Limb (tissue), 2 donors: ENCODE data around the gene TSPAN16.
"Not testable (repeated sequence)": the region's sequence is repeated elsewhere in the genome, so short reads cannot be mapped to it uniquely, and the experiment has no call there.

Experiments
- DNase-seq, 2 donors: peaks; one replicate each; pipeline ENCODE4 v3.0.0-alpha.2; 2016; ENCODE audit errors: extremely low spot score in 2 of 2

TSPAN16 gene

DNA sequence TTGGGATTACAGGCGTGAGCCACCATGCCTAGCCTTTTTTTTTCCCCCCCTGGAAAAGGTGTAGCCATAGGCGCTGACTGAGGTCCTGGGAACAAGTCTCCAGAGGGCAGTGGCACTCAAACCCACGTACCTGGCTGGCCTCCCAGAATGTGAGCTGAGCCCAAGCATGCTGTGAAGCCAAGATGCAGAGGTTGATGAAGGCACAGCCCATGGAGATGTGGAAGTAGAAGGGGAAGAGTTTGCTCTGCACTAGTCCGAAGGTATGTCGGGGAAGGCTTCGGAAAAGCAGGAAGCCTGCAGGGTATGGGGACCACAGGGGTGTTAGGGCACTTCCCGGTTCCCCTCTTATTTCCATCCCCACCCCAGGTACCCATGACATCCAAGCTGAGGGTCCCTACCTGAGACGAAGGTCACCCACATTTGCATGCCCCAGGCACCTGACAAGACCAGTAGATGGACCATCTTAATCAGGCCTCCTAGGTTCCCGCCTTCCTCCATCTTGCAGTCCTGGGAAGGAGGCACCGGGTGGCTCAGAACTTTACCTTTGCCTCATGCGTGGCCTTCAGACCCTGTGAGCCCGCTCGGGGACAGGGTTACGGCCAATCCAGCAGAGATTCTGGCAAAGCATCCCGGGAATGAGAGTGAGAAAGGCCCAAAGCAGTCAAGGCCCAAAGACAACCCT, 49.3 kb downstream of the TSPAN16 start:
- no peak for DNase-seq

DNA sequence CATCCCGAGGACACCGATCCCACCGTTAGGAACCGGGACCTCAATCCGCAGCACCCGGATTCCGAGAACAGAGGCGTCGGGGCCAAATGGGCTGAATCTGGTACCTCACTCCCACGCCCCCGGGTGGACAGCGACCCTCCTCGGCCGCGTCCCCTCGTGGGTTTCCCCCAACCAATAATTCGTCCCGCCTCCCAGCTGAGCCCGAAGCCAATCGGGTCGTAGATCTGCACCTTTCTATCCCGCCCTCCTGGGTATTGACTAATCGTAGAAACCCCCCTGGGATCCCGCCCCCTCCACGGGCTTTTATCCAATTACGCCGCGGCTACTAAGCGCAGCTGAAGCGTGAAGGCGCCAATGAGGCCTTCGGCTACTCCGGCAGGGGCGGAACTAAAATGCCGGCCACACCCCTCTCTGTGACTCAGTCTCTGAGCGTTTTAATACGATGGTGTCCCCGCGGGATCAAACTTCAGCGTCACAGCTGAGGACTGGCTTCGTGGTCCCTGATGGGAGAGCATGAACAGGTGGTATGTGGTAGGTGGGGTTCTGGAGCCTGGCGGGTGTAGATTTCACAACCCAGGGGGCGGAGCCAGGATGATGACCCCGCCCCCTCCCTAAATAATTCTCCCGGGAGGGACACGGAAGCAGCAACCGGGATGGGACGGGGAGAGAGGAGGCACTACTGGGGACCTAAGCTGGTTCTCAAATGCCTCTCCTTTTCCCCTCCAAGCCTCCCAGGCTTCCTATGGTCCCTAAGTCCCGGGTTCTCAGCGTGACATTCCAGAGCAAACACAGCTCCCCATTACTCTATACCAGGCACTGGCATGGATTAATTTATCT, 50.4 kb downstream of the TSPAN16 start, which contains the start of the genes CCDC159 and TMEM205:
TSS of gene CCDC159 (plus strand) at position 416 of the 837 bp plus-strand sequence. CDS start at position 504, 88 bp downstream.
TSS of gene TMEM205 (minus strand) at position 165 of the 837 bp plus-strand sequence. CDS start 649 bp downstream, outside the sequence.
- peak; percentile 95 to 96 for DNase-seq

DNA sequence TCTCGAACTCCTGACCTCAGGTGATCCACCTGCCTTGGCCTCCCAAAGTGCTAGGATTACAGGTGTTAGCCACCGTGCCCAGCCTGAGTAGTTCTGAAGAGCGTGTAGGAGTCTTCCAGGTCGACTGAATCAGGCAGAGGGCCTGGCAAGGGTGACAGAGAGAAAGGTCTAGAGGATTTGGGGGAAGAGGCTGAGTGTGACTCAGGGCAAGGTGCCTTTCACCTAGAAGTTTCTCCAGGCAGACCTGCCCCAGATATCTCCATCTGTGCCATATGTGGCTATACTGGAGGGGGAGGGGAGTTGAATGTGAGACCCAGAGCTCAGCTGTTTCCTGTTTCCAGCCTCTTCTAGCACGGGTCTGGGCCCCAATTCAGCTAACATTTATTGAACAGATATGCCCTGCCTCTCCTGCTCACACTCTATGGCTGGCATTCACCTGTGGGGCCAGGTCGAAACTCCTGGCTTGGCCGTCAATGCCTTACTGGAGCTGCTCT, 51.6 kb downstream of the TSPAN16 start:
- DNase-seq, result no peak

DNA sequence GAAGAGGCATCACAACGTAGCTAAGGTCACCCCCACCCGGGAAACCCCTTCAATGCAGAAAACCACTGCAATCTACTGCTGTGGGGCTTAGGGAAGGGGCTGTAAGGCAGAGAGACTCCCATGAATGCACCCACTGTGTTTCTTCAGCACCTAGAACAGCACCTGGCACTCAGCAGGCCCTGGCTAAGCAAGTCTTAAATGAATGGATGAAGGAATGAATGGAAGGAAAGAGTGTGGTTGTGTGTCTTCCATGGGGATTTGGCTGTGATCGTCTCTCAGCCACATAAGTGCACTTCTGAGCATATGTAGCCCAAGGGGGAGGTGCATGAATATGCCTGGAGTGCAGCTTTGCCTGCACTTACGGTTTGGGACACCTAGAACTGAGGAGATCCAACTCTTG, 53.2 kb downstream of the TSPAN16 start:
- DNase-seq, result no peak

DNA sequence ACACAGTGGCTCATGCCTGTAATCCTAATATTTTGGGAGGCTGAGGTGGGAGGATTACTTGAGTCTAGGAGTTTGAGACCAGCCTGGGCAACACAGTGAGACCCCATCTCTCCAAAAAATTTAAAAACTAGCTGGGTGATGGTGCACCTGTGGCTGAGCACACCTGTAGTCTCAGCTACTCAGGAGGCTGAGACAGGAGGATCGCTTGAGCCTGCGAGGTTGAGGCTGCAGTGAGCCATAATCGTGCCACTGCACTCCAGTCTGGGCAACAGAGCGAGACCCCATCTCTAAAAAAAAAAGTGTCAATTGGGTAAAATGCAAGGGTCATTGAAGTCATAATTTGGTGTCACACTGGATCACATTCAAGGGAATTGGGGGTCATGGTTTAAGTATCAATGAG, 58.1 kb downstream of the TSPAN16 start:
- not testable (repeated sequence) for DNase-seq

DNA sequence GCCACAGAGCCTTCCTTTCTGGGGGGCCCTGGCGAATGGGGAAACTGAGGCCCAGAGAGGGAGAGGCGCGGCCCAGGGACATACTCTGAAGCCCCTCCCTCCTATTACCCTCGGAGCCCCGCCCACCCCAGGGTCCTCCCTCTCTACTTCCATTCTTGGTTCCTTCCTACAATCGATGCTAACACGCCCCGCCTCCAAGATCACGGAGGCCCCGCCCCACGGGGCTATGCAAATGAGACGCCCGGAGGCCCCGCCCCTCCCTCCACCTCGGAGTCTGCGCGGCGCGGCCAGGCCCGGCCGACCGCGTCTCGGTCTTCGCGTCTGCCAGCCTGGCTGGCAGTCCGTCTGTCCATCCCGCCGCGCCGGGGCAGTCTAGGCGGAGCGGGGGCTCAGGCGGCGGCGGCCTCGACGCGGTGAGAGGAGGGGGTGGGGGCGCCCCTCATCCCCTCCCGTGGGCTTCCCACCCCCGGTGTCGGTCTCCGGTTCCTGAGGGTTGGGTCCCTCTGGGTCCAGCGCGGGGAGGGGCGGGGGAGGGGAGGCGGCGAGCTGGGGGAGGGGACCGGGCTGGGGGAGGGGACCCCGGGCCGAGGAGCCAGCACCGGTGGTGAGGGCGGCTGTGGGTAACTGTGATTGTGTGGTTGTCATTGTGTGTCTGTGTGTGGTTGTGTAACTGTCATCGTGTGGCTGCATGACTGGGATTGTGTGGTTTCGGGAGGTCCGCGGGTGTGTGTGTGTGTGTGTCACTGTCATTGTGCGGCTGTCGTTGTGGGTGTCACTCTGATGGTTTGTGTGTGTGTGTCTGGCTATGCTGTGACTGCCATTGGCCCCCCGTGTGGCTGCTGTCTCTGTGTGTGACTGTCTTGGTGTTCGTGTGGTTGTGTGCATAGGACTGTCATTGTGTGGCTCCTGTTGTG, 59.5 kb downstream of the TSPAN16 start, which contains the start of gene PLPPR2:
TSS of gene PLPPR2 (plus strand) at position 273 of the 914 bp plus-strand sequence. CDS start 2,242 bp downstream, outside the sequence.
- peak; percentile 77 to 94 for DNase-seq

DNA sequence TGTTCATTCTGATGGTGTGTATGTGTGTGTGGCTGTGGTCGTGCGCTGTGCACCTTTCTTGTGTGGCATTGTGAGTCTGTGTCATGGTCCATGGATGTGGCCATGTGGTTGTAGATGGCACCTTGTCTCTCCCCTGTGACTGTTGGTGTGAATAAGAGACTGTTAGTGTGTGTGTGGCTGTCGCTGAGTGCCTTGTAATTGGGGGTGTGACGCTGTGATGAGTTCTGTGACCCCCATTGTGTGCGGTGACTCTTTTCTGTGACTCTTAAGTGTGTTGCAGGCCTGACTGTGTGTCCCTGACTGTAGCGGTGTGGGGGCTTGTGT, 60.1 kb downstream of the TSPAN16 start:
- no peak for DNase-seq

DNA sequence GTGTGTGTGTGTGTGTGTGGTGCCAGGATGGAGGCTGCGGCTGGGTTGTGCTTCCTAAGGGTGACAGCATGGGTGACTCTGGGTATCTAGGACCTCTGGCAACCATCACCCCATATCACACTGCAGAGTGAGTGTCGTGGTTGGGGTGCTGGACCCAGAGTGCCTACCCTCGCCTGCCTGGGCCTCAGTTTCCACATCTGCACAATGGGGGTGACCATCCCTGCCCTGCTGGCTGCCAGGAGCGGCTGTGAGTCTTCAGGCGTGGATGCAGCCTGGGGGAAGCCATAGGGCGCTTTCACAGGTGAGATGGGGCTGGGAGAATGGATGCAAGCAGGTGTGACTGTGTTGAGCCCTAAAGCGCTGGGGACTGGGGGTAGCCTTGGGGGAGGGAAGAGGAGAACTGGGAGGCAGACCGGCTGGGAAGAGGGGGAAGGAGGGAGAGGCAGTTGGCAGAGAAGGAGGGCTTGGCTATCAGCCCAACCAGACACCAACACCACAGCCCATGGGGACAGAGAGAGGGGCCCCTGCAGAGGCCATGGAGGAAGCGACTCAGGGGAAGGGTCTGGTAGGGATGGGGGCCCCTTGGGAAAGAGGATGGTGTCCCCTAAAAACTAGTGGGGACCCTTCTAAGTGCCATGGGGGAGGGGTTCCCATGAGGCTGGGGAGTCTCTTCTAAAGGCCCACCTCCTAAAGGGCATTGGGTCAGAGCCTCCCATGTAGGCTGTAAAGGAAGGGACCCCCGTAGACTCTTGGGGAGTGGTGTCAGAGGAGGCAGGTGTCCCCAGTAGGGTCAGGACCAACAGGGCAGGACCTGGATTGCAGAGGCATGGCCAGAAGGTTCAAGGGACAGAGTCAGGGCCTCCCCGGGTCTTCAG, 61.0 kb downstream of the TSPAN16 start:
- no peak for DNase-seq

DNA sequence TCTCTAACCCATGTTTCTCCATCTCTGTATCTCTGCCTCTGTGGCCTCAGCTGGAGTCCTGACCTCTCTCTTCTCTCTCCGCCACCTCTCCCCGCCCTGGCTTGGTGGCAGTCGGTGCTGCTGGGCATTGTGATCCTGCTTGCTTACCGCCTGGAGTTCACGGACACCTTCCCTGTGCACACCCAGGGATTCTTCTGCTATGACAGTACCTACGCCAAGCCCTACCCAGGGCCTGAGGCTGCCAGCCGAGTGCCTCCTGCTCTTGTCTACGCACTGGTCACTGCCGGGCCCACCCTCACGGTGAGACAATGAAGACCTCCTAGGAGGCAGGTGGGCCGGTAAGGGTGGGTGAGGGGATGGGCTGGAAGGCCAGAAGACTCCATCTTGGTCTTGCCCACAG, 63.5 kb downstream of the TSPAN16 start:
- DNase-seq, result no peak

DNA sequence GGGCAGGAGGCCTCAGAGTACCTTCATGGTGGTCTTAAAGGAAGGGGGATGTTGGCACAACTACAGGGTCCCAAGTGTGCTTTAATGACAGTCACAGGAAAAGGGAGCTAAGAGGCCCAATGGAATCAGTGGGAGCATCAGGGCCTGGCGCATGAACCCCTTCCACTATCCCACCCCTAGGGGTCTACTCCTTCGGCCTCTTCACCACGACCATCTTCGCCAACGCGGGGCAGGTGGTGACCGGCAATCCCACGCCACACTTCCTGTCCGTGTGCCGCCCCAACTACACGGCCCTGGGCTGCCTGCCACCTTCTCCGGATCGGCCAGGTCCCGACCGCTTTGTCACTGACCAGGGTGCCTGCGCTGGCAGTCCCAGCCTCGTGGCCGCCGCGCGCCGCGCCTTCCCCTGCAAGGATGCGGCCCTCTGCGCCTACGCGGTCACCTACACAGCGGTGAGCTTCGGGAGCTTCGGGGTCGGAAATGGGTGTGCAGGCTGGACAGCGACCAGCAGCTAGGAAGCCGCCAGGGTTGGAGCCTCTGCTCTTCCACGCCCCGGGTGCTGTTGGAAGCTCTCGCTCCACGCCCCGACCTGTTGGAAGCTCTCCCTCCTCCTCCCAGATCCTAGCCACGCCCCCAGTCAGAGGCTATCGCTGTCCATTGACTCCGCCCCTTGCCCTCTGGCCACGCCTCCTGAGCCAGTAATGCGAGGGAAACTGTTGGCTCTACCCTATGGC, 65.2 kb downstream of the TSPAN16 start:
- DNase-seq, result no peak

DNA sequence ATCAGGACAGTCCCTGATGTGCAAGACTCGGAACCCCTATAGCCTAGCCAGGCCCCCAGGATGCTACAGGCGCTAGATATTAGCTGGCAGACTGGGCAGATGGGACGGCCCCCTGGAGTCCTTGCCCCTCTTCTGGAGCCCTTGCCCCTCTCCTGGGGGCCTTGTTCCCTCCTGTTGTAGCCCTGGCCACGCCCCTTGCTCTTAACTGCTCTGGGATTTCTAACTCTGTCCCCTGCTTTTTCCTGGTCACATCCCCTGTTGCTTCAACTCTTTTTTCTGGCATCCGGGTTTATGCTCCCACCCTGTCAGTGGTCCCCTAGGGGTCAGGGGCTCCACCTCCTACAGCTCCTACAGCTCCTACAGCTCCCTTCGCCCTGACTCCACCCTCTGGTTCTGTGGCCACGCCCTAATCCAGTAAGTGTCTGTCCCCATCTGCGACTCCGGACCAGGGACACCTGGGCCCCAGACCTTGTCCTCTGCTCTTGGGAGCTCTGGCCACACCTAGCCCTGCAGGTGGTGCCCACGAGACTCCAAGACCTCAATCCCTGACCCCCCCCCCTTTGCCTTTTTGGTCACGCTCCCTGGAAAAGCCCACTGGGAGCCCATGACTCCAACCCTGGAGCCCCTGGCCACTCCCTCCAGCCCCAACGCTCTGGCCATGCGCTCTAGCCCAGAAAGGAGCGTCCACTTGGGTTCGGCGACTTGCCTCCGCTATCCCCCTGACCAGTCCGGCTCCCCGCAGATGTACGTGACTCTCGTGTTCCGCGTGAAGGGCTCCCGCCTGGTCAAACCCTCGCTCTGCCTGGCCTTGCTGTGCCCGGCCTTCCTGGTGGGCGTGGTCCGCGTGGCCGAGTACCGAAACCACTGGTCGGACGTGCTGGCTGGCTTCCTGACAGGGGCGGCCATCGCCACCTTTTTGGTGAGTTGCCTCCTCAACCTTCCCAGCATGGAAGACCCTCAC, 66.1 kb downstream of the TSPAN16 start:
- no peak for DNase-seq

DNA sequence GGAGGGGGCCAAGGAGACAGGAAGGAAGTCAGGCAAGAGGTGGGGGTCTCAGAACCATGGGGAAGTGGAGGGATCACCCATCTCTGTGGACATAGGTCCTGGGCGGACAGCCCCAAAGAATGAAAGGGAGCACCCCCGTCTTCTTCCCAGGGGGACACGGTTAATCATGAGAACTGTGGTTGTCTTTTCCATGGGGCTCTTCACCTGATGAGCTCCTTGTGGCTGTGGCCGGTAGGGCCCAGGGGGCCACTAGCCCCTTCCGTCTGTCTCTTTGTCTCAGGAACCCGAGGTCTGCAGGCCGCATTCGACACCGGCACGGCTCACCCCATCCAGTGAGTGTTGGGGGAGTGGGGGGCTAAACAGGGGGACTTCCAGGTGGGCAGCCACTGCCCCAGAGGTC, 67.9 kb downstream of the TSPAN16 start:
- no peak for DNase-seq

DNA sequence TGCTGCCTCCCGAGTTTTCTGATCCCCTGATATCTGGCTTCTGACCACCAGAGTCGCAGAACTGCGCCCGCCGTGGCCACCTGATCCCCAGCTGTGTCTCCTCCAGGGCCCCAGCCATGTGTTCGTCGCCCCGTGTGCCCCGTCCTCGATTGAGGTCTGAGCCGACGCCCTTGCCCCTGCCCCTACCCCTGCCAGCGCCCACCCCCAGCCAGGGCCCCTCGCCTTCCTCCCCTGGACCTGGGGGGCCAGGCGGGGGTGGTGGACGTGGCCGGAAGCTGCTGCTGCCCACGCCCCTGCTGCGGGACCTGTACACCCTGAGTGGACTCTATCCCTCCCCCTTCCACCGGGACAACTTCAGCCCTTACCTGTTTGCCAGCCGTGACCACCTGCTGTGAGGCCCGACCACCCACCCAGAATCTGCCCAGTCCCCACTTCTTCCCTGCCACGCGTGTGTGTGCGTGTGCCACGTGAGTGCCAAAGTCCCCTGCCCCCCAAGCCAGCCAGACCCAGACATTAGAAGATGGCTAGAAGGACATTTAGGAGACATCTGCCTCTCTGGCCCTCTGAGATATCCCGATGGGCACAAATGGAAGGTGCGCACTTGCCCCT, 68.4 kb downstream of the TSPAN16 start:
- no peak for DNase-seq

DNA sequence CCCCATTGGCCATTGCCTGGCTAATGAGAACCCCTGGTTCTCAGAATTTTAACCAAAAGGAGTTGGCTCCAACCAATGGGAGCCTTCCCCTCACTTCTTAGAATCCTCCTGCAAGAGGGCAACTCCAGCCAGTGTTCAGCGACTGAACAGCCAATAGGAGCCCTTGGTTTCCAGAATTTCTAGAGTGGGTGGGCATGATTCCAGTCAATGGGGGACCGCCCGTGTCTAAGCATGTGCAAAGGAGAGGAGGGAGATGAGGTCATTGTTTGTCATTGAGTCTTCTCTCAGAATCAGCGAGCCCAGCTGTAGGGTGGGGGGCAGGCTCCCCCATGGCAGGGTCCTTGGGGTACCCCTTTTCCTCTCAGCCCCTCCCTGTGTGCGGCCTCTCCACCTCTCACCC, 69.0 kb downstream of the TSPAN16 start:
- no peak for DNase-seq
